ENCODE data around the gene TAF11.

DNA sequence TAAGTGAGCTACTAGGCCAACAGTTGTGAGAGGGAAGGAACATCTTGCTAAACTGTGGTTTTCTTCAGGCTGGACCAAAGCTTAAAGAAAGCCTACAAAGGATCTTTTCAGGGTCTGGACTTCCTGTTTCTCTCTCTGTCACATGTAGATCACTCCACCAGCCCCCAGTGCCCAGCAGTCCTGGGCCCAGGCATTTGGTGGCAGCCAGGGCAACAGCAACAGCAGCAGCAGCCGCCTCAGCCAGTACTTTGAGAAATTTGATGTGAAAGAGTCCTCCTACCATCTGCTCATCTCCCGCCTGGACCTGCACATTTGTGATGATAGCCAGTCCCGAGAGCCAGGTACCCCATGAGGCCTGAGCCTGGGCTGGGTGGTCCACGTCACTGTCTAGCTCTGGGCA is 51.8 kb downstream of the TAF11 start:
- TF ChIP-seq, protein P1, sequence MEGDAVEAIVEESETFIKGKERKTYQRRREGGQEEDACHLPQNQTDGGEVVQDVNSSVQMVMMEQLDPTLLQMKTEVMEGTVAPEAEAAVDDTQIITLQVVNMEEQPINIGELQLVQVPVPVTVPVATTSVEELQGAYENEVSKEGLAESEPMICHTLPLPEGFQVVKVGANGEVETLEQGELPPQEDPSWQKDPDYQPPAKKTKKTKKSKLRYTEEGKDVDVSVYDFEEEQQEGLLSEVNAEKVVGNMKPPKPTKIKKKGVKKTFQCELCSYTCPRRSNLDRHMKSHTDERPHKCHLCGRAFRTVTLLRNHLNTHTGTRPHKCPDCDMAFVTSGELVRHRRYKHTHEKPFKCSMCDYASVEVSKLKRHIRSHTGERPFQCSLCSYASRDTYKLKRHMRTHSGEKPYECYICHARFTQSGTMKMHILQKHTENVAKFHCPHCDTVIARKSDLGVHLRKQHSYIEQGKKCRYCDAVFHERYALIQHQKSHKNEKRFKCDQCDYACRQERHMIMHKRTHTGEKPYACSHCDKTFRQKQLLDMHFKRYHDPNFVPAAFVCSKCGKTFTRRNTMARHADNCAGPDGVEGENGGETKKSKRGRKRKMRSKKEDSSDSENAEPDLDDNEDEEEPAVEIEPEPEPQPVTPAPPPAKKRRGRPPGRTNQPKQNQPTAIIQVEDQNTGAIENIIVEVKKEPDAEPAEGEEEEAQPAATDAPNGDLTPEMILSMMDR (conservative IDR thresholded peaks at IDR 0.05 in 1 of 2, IDR thresholded peaks at IDR 0.05 in 1 of 2; ENCODE audit: extremely low read depth in 1 of 2, insufficient read depth in 1 of 2, low read depth in 1 of 2, low read length in 2 of 2), result no peak
- no peak for TF ChIP-seq EZH2 (IDR thresholded peaks at IDR 0.05; ENCODE audit: borderline replicate concordance, low read length)
